Stimulated activated CD8-positive, alpha-beta memory T cell treated with anti-CD3 and anti-CD28 coated beads, Interleukin-15, amount 100 ng/mL, for 1 hour (primary cell): Measurements from ENCODE around the gene PPIF.
"Not testable (repeated sequence)": the region's sequence is repeated elsewhere in the genome, so short reads cannot be mapped to it uniquely, and the experiment has no call there.

Experiments used
- DNase-seq: peaks from one replicate; pipeline ENCODE4 v3.0.0-alpha.2; 2020; ENCODE audit warnings: low read depth

PPIF gene

GRCh38 chr10:79331709-79332108 lies 15.6 kb upstream of the PPIF start:
- DNase-seq = peak; percentile 25

- not testable (repeated sequence) for DNase-seq
Observed at GRCh38 chr10:79332610-79333315, 14.5 kb upstream of the PPIF start.

GRCh38 chr10:79333513-79333912 lies 13.8 kb upstream of the PPIF start:
- DNase-seq = no peak

- no peak for DNase-seq
Observed at GRCh38 chr10:79334573-79334972, 12.7 kb upstream of the PPIF start.

- no peak for DNase-seq
Observed at GRCh38 chr10:79335094-79335469, 12.2 kb upstream of the PPIF start.

- DNase-seq = no peak
Observed at GRCh38 chr10:79335470-79336235, 11.6 kb upstream of the PPIF start.

- no peak for DNase-seq
Observed at GRCh38 chr10:79336276-79336675, 11.0 kb upstream of the PPIF start.

GRCh38 chr10:79336739-79337138 lies 10.5 kb upstream of the PPIF start:
- no peak for DNase-seq

GRCh38 chr10:79337783-79338469 lies 9.3 kb upstream of the PPIF start:
- not testable (repeated sequence) for DNase-seq

- no peak for DNase-seq
Observed at GRCh38 chr10:79339266-79339665, 8.0 kb upstream of the PPIF start.

- no peak for DNase-seq
Observed at GRCh38 chr10:79340646-79341244, 6.5 kb upstream of the PPIF start.

GRCh38 chr10:79342295-79342761 lies 4.9 kb upstream of the PPIF start:
- no peak for DNase-seq

- no peak for DNase-seq
Observed at GRCh38 chr10:79342811-79343561, 4.3 kb upstream of the PPIF start.

- no peak for DNase-seq
Observed at GRCh38 chr10:79344502-79345195, 2.6 kb upstream of the PPIF start.

- DNase-seq = no peak
Observed at GRCh38 chr10:79345241-79346011, 1.8 kb upstream of the PPIF start.

- DNase-seq = no peak
Observed at GRCh38 chr10:79346012-79346340, 1.3 kb upstream of the PPIF start.

GRCh38 chr10:79346388-79347225 lies 662 bp upstream of the PPIF start:
- no peak for DNase-seq

- peak; percentile 57 for DNase-seq
Observed at GRCh38 chr10:79347894-79348639, 798 bp downstream of the PPIF start.

GRCh38 chr10:79348640-79348988 lies 1.3 kb downstream of the PPIF start:
- no peak for DNase-seq
